Stimulated activated CD8-positive, alpha-beta memory T cell treated with anti-CD3 and anti-CD28 coated beads, Interleukin-4, amount 100 ng/mL, for 1 hour (primary cell): ENCODE results near the gene DIPK1B.
"Not testable (repeated sequence)": the region's sequence is repeated elsewhere in the genome, so short reads cannot be mapped to it uniquely, and the experiment has no call there.

Source experiments
- DNase-seq, 2 donors: peaks; one replicate each; pipeline ENCODE4 v3.0.0-alpha.2; 2020; ENCODE audit warnings: low read depth in 2 of 2, low spot score in 1 of 2

DIPK1B gene

GRCh38 chr9:136765745-136766409 lies 53.5 kb downstream of the DIPK1B start:
- not testable (repeated sequence) for DNase-seq

GRCh38 chr9:136766410-136767120 lies 54.2 kb downstream of the DIPK1B start:
- not testable (repeated sequence) for DNase-seq

GRCh38 chr9:136769710-136770191 lies 57.4 kb downstream of the DIPK1B start:
- DNase-seq, result no peak

- DNase-seq, result no peak
These were observed 59.6 kb downstream of the DIPK1B start for GRCh38 chr9:136771907-136772415.

- DNase-seq, result no peak
These were observed 61.1 kb downstream of the DIPK1B start for GRCh38 chr9:136773386-136774044.
